Liver (tissue), 3 donors: ENCODE data around the gene SPTLC2.

Experiments used
- EGR1 ChIP-seq, 2 donors: IDR thresholded peaks; 2 replicates each; pipeline ENCODE4 v1.6.1; 2016 to 2018; ENCODE audit warnings: antibody characterized with exemption in 2 of 2, low read depth in 2 of 2
- GABPA ChIP-seq, 2 donors: IDR thresholded peaks in 1 of 2; conservative IDR thresholded peaks in 1 of 2; 2 replicates each; pipeline ENCODE4 v1.6.1; 2016; ENCODE audit warnings: antibody characterized with exemption in 2 of 2, mild to moderate bottlenecking in 1 of 2, moderate library complexity in 1 of 2
- HNF4G ChIP-seq: IDR thresholded peaks from 2 replicates; pipeline ENCODE4 v1.6.1; 2016; ENCODE audit warnings: antibody characterized with exemption
- JUND ChIP-seq, 2 donors: IDR thresholded peaks; 2 replicates each; pipeline ENCODE4 v1.6.1; 2016; ENCODE audit warnings: antibody characterized with exemption in 2 of 2
- YY1 ChIP-seq: IDR thresholded peaks from 2 replicates; pipeline ENCODE4 v1.6.1; 2016; ENCODE audit warnings: antibody characterized with exemption, mild to moderate bottlenecking
- TF ChIP-seq, protein P1 (sequence below): fragments of 150-350 bp; IDR thresholded peaks from 2 replicates; pipeline ENCODE4 v1.5.1; 2017; ENCODE audit warnings: improper control_type of control experiment, low read depth, low read length; ENCODE audit not compliant: missing input control
- donor health status: healthy.
- donor health status: healthy.

DNA sequence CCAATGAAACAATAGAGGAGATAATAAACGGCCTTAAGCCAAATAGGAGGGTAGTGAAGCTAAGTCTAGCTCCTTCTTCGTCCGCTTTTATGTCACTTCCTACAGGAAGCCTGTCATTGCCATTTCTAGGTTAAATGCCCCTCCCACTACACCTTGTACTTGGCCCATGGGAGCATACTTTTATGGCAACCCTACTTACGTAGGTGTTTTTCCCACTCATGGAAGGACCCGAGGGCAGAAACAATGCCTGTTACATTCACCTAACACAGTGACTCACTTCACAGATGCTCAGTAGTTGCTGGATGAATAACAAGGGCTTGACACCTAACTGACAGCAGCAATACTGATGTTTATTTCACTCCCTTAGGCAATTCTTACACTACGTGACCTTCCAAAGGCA lies 46.9 kb upstream of the SPTLC2 start:
- TF ChIP-seq, protein P1, sequence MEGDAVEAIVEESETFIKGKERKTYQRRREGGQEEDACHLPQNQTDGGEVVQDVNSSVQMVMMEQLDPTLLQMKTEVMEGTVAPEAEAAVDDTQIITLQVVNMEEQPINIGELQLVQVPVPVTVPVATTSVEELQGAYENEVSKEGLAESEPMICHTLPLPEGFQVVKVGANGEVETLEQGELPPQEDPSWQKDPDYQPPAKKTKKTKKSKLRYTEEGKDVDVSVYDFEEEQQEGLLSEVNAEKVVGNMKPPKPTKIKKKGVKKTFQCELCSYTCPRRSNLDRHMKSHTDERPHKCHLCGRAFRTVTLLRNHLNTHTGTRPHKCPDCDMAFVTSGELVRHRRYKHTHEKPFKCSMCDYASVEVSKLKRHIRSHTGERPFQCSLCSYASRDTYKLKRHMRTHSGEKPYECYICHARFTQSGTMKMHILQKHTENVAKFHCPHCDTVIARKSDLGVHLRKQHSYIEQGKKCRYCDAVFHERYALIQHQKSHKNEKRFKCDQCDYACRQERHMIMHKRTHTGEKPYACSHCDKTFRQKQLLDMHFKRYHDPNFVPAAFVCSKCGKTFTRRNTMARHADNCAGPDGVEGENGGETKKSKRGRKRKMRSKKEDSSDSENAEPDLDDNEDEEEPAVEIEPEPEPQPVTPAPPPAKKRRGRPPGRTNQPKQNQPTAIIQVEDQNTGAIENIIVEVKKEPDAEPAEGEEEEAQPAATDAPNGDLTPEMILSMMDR: no peak
- TF ChIP-seq YY1 (no peak), JUND (IDR thresholded peaks at IDR 0.05) (no peak), HNF4G (no peak), GABPA (IDR thresholded peaks at IDR 0.05 in 1 of 2, conservative IDR thresholded peaks at IDR 0.05 in 1 of 2) (no peak), EGR1 (IDR thresholded peaks at IDR 0.05; ENCODE audit: low read depth in 2 of 2) (no peak)
